HCEC 1CT (cell line): ENCODE data around the gene SIRT1.
A peak's percentile ranks its signal among the peaks of the same experiment; 100 is the strongest.
"Not testable (repeated sequence)": the region's sequence is repeated elsewhere in the genome, so short reads cannot be mapped to it uniquely, and the experiment has no call there.

ENCODE experiments used
- DNase-seq: peaks from one replicate; pipeline ENCODE4 v3.0.0-alpha.2; 2017

Gene SIRT1

DNA sequence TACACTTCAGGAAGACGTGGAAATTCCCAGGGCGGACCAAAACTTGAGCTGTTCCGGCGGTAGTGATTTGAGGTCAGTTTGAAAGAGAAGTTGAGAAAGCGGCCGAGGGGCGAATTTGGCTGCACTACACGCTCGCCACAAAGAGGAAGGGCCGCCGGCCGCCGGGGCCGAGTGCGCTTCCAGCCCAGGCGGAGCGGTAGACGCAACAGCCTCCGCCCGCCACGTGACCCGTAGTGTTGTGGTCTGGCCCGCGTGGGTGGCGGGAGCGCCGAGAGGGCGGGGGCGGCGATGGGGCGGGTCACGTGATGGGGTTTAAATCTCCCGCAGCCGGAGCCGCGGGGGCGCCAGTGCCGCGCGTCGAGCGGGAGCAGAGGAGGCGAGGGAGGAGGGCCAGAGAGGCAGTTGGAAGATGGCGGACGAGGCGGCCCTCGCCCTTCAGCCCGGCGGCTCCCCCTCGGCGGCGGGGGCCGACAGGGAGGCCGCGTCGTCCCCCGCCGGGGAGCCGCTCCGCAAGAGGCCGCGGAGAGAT is at the start of gene SIRT1:
TSS of gene SIRT1 (plus strand) at position 344 of the 529 bp plus-strand sequence. CDS start at position 410, 66 bp downstream.
- peak; percentile 95 for DNase-seq

DNA sequence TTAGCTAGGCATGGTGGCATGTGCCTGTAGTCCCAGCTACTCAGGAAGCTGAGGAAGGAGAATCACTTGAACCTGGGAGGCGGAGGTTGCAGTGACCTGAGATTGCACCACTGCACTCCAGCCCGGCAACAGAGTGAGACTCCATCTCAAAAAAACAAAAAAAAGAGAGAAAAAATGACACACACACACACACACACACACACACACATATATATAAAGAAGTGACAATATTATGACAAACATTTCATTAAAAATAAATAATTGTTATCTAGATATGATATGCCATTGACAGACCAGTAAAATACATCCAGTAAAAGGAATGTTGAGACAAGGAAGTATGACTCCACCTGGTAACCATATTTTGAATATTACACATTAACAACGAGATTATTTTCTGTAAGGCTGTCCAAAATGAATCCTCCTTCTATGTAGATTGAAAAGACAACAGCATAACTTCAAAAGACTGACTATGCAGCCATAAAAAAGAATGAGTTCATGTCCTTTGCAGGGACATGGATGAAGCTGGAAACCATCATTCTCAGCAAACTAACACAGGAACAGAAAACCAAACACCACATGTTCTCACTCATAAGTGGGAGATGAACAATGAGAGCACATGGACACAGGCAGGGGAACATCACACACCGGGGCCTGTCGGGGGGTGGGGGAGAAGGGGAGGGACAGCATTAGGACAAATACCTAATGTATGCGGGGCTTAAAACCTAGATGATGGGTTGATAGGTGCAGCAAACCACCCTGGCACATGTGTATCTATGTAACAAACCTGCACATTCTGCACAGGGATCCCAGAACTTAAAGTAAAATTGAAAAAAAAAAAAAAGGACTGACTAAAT is 48.7 kb upstream of the SIRT1 start:
- DNase-seq = not testable (repeated sequence)

- DNase-seq = no peak
These were observed 48.0 kb upstream of the SIRT1 start for GRCh38 chr10:67836488-67836887.

DNA sequence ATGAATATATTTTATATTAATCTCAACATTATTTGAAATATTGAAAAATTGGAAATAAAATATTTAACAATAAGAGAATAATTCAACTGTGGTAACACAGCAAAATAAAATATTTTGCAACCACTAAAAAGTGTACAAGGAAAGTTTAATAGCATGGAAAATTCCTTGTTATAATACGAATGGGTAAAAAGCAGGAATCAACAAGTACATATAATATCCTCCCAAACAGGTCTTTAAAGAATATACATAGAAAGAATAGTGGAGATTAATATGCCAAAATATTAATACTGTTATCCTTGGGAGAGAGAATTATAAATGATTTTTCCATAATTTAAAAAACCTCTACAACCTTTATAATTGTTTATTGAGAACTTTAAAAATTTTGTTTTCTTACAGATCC is 47.5 kb upstream of the SIRT1 start:
- DNase-seq = no peak

GRCh38 chr10:67837541-67838314 is 46.7 kb upstream of the SIRT1 start, which contains the start of gene DNAJC12:
Gene DNAJC12 (minus strand): TSS chr10:67838188. CDS start chr10:67838011, 177 bp downstream.
- peak; percentile 68 for DNase-seq

DNA sequence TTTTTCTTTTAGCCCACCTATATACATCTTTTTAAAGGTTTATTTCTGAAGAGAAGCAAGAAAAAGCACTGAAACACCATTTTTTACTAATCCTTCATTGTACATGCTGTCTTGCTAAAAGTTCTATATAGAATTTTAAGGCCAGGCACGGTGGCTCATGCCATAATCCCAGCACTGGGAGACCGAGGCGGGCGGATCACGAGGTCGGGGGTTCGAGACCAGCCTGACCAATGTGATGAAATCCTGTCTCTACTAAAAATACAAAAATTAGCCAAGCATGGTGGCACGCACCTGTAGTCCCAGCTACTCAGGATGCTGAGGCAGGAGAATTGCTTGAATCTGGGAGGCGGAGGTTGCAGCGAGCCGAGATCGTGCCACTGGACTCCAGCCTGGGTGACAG is 44.9 kb upstream of the SIRT1 start:
- not testable (repeated sequence) for DNase-seq

DNA sequence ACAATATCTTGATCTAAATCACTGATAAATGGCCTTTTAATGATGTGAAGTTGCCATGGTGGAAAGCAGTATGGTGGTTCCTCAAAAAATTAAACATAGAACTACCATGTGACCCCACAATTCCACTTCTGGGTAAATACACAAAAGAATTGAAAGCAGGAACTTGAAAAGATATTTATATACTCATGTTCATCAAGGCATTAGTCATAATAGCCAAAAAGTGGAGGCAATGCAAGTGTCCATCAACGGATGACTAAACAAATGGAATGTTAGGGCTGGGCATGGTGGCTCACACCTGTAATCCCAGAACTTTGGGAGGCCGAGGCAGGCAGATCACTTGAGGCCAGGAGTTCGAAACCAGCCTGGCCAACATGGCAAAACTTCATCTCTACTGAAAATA is 44.5 kb upstream of the SIRT1 start:
- DNase-seq = peak; percentile 67

DNA sequence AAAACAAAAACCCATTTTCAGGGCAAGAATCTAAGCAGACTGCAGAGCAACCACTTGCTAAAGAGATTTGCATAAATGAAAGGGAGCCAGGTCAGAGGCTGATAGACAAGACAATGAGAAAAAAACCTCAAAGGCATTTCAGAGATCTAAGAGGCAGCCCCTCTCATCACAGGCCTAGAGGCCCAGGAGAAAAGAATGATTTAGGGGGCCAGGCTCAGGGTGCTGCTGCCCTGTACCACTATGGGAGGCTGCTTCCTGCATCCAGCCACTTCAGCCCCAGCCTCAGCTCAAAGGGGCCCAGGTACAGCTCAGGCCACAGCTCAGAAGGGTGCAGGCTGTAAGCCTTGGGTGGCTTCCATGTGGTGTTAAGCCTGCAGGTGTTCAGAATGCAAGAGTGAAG is 42.7 kb upstream of the SIRT1 start:
- no peak for DNase-seq

- DNase-seq = no peak
These were observed 41.2 kb upstream of the SIRT1 start for GRCh38 chr10:67843284-67843683.

GRCh38 chr10:67849331-67850011 is 35.0 kb upstream of the SIRT1 start:
- DNase-seq = peak; percentile 92

DNA sequence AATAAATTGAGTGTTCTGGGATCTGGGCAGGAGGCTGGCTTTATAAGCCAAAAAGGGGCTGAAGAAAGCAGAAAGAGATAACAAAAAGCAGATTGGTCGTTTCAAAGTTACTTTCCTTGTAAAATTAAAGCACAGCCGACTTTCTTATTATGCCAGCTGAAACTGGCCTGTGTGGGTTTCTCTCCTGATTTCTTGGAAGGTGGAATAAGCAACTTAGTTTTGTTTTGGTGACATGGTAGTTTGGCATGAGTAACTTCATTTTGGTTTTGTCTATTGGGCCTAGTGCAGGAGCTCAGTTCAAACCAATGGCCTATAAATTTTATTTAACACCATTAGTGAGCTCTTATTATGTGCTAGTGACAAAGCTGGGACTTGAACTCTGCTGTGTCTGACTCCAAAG is 33.3 kb upstream of the SIRT1 start:
- no peak for DNase-seq

- no peak for DNase-seq
These were observed 31.7 kb upstream of the SIRT1 start for GRCh38 chr10:67852761-67853160.

- no peak for DNase-seq
These were observed 30.9 kb upstream of the SIRT1 start for GRCh38 chr10:67853512-67853911.

- no peak for DNase-seq
These were observed 25.5 kb upstream of the SIRT1 start for GRCh38 chr10:67858971-67859370.

- DNase-seq = no peak
These were observed 22.6 kb upstream of the SIRT1 start for GRCh38 chr10:67861750-67862432.

DNA sequence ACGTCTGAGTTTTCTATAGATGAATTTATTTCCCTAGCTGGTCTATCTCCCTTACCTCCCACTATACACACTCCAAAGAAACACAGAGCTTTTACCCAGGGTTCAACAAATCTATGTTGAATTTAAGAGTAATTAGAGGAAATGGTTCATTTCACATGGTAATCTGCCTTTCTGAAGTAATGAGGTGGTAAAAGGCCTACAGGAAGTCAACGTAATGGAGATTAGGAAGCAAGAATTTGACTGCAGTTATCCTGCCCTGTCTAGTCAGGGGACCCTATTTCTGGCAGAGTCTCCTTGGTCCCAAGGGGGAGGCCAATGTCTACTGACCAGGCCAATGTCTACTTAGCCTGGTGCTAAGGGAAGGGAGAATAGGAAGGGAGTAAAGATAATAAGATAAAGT is 21.4 kb upstream of the SIRT1 start:
- no peak for DNase-seq

DNA sequence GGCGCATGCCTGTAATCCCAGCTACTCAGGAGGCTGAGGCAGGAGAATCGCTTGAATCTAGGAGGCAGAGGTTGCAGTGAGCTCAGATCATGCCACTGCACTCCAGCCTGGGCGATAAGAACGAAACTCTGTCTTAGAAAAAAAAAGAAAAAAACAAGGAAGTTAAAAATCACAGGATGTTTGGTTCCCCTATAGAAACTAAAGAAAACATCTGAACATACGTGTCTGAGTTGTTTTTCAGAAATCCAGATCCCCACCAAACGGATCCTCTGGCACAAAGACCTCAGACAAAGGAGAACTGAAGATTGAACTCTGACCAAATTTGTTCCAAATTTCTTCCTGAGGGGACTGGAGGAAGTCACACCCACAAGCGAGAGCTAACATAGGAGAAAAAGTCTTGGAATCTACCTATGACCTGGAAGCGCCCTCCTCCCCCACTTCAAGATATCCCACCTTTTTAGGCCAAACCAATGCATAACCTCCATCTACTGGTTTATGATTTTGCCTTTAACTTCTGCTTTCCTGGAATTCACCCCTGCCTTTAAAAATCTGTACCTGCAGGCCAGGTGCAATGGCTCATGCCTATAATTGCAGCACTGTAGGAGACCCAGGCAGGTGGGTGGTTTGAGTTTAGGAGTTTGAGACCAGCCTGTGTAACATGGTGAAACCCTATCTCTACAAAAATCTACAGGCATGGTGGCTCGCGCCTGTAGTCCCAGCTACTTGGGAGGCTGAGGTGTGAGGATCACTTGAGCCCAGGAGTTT is 19.7 kb upstream of the SIRT1 start:
- no peak for DNase-seq

DNA sequence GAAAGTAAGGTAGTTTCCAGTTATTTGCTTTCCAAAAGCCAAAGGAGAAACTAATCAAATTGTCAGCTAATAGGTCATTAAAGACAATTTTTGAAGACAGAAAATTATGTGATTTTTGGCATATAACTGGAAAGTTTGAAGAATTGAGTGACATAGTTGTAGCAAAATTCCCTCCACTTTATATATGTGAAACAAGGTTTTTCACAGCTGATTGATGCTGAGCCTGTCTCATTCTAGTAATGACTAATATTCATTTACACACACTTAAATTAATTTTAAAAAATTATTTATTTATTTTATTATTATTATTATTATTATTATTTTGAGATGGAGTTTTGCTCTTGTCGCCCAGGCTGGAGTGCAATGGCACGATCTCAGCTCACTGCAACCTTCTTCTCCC is 16.3 kb upstream of the SIRT1 start:
- no peak for DNase-seq

DNA sequence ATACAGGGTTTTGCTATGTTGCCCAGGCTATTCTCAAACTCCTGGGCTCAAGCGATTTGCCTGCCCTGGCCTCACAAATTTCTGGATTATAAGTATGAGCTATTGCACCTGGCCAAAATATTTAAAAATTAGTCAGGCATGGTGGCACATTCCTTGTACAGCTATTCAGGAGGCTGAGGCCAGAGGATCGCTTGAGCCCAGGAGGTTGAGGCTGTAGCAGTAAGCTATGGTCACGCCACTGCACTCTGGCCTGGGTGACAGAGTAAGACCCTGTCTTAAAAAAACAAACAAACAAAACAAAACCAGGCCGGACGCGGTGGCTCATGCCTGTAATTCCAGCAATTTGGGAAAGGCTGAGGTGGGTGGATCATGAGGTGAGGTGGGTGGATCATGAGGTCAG is 14.5 kb upstream of the SIRT1 start:
- no peak for DNase-seq

DNA sequence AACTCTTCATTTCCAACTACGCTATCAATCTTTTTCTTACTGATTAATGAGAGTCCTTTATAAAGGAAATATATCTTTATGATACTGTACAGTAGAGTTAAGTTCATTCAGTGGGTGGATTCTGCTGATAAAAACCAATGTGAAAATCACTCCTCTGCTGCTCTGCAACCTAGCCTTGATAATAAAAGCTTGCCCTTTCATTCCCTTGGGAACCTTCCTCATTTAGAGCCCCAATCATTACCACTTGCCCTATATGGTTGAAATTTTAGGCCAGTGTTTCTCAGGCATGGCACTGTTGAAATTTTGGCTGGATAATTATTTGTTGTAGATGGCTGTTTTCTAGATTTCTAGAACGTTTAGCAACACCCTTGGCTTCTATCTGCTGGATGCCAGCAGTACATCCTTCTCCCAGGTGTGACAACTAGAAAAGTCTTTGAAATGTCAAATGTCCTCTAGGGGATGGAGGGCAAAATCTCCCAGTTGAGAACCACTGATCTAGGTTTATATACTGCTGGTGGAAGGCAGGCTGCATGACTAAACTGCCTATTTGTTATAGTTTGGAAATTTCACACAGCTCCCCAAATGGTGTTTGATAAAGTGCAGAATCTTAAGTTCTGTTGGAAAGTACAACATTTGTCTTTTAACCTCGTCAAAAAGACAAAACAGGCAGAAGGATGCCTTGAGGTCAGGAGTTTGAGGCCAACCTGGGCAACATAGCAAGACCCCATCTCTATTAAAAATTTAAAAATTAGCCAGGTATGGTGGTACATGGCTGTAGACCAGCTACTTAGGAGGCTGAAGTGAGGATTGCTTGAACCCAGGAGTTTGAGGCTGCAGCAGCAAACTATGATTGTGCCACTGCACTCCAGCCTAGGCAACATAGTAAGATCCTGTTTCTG is 8.9 kb upstream of the SIRT1 start:
- DNase-seq = no peak

- not testable (repeated sequence) for DNase-seq
These were observed 7.0 kb upstream of the SIRT1 start for GRCh38 chr10:67877421-67877820.
